ENCODE results near the gene CGB5. TPM values are rescaled to one million over a fixed set of nuclear protein-coding genes. Genes with fewer than 3 reads are reported as not detected.

CGB5 gene
- total RNA-seq, 1 donor from 2014 or later, result not detected

DNA sequence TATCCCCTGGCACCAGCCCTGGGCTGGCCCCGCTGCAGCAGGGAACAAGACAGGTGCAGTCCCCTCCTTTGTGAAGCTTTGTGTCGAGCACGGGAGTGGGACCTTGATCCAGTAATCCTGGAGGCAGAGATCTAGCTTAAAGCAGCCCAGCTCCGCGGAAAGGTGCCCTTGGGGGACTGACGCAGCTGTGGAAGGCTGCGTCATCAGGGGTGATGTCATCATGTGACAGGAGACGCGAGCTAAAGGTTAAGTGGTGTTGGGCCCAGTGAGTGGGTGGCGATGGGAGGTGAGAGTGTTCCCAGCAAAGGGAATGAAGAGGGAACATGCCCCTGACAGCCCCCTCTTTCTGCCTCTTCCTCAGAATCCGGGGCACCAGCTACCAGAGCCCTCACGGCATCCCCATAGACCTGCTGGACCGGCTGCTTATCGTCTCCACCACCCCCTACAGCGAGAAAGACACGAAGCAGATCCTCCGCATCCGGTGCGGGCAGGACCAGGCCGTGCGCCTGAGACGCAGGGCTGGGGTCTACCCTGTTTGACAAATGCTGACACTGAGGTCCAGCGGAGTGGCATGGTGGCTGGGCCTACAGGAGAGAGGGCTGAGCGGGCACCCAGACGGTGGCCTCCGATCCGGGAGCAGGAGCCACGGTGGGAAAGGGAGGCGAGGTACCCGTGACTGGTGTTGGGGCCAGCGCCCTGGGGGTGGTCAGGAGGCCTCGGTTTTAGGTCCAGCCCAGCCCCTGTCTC, 29.4 kb upstream of the CGB5 start:
- intact Hi-C loops (cut with micrococcal nuclease), result no loop called here
- Mint-ChIP-seq H3K27me3 (peaks cover 2% of the 10 kb centered on the region), H3K4me1 (peaks cover 14% of the 10 kb centered on the region), H3K27ac (no peak overlapping the region), H3K9me3 (no peaks in the 10 kb centered on the region), H3K36me3 (ENCODE audit: low read depth) (peaks cover 59% of the 10 kb centered on the region), H3K4me3 (no peak overlapping the region)
- TF ChIP-seq, protein P1, sequence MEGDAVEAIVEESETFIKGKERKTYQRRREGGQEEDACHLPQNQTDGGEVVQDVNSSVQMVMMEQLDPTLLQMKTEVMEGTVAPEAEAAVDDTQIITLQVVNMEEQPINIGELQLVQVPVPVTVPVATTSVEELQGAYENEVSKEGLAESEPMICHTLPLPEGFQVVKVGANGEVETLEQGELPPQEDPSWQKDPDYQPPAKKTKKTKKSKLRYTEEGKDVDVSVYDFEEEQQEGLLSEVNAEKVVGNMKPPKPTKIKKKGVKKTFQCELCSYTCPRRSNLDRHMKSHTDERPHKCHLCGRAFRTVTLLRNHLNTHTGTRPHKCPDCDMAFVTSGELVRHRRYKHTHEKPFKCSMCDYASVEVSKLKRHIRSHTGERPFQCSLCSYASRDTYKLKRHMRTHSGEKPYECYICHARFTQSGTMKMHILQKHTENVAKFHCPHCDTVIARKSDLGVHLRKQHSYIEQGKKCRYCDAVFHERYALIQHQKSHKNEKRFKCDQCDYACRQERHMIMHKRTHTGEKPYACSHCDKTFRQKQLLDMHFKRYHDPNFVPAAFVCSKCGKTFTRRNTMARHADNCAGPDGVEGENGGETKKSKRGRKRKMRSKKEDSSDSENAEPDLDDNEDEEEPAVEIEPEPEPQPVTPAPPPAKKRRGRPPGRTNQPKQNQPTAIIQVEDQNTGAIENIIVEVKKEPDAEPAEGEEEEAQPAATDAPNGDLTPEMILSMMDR (IDR thresholded peaks at IDR 0.05), result no peak
- DNase-seq (no peak), ATAC-seq (ENCODE audit: low read depth) (no peak)
- ChIA-PET POLR2A (no interaction called here), CTCF (interaction anchor here (1.6 kb wide), 1 partner anchor 226 kb away, joined by 5 read pairs; no protein-coding TSS in a partner anchor)

- Mint-ChIP-seq H3K36me3 (ENCODE audit: low read depth) (peaks cover 54% of the 10 kb centered on the region), H3K27ac (no peak overlapping the region), H3K9me3 (no peaks in the 10 kb centered on the region), H3K4me3 (no peak overlapping the region), H3K4me1 (peaks cover 16% of the 10 kb centered on the region), H3K27me3 (peaks cover 3% of the 10 kb centered on the region)
- CTCF ChIA-PET, result no interaction called here
- no peak for DNase-seq
- intact Hi-C loops (cut with micrococcal nuclease), result loop anchor here (5.0 kb wide), 2 partner anchors 42 to 437 kb away; partner anchors contain the start of genes ALDH16A1, CGB7 and PIH1D1
- POLR2A ChIA-PET, result no interaction called here
- ATAC-seq (ENCODE audit: low read depth), result no peak
- TF ChIP-seq, protein P1 (IDR thresholded peaks at IDR 0.05), result no peak
Observed at GRCh38 chr19:49014870-49015255, 28.8 kb upstream of the CGB5 start.

- H3K27me3 Mint-ChIP-seq, result peaks cover 3% of the 10 kb centered on the region
- intact Hi-C loops (cut with micrococcal nuclease), result loop anchor here (5.0 kb wide), 2 partner anchors 41 to 436 kb away; partner anchors contain the start of genes ALDH16A1, CGB7 and PIH1D1
- peaks cover 30% of the 10 kb centered on the region for H3K4me1 Mint-ChIP-seq
- TF ChIP-seq, protein P1 (IDR thresholded peaks at IDR 0.05), result no peak
- ChIA-PET CTCF (no interaction called here), POLR2A (interaction anchor here (0.5 kb wide), 1 partner anchor 744 kb away, joined by 3 read pairs; no protein-coding TSS in a partner anchor)
- no peak overlapping the region for H3K27ac Mint-ChIP-seq
- no peaks in the 10 kb centered on the region for H3K9me3 Mint-ChIP-seq
- no peak for DNase-seq
- no peak overlapping the region for H3K4me3 Mint-ChIP-seq
- ATAC-seq (ENCODE audit: low read depth), result no peak
- peaks cover 41% of the 10 kb centered on the region for H3K36me3 Mint-ChIP-seq (ENCODE audit: low read depth)
Observed at GRCh38 chr19:49016067-49016839, 27.4 kb upstream of the CGB5 start.

- POLR2A ChIA-PET, result interaction anchor here (0.6 to 1.2 kb wide), 5 partner anchors 24 to 1460 kb away, joined by 3 to 6 read pairs (median 4); partner anchors contain the start of genes GYS1 and RUVBL2
- Mint-ChIP-seq H3K27me3 (peaks cover 3% of the 10 kb centered on the region), H3K36me3 (ENCODE audit: low read depth) (peaks cover 33% of the 10 kb centered on the region), H3K27ac (no peak within 1 kb of the TSS), H3K4me3 (peak within 1 kb of the TSS; percentile 87), H3K4me1 (peaks cover 32% of the 10 kb centered on the region), H3K9me3 (no peaks in the 10 kb centered on the region)
- intact Hi-C loops (cut with micrococcal nuclease), result loop anchor here (5.0 kb wide), 2 partner anchors 40 to 435 kb away; partner anchors contain the start of genes ALDH16A1, CGB7 and PIH1D1
- CTCF ChIA-PET, result interaction anchor here (1.3 kb wide), 1 partner anchor 23 kb away, joined by 4 read pairs; the partner anchor contains the start of gene RUVBL2
- no peak for DNase-seq
- TF ChIP-seq, protein P1 (IDR thresholded peaks at IDR 0.05), result no peak
- no peak for ATAC-seq (ENCODE audit: low read depth)
Observed at GRCh38 chr19:49017041-49017665, 26.5 kb upstream of the CGB5 start, which contains the start of gene LHB. LHB (minus strand) TSS chr19:49017091; CDS start chr19:49017081, 10 bp downstream.

Measured in activated B cell treated with CpG ODN at 0.5 μM for 24 hours (primary cell).